GM19043 (cell line): Measurements from ENCODE around the gene SGF29.
"Not testable (repeated sequence)": the region's sequence is repeated elsewhere in the genome, so short reads cannot be mapped to it uniquely, and the experiment has no call there.

Source experiments
- ATAC-seq: cut with Tn5 transposase; IDR thresholded peaks from one replicate; pipeline ENCODE4 v1.9.1; 2021; ENCODE audit warnings: low read depth; ENCODE audit not compliant: unreplicated experiment

The SGF29 gene

DNA sequence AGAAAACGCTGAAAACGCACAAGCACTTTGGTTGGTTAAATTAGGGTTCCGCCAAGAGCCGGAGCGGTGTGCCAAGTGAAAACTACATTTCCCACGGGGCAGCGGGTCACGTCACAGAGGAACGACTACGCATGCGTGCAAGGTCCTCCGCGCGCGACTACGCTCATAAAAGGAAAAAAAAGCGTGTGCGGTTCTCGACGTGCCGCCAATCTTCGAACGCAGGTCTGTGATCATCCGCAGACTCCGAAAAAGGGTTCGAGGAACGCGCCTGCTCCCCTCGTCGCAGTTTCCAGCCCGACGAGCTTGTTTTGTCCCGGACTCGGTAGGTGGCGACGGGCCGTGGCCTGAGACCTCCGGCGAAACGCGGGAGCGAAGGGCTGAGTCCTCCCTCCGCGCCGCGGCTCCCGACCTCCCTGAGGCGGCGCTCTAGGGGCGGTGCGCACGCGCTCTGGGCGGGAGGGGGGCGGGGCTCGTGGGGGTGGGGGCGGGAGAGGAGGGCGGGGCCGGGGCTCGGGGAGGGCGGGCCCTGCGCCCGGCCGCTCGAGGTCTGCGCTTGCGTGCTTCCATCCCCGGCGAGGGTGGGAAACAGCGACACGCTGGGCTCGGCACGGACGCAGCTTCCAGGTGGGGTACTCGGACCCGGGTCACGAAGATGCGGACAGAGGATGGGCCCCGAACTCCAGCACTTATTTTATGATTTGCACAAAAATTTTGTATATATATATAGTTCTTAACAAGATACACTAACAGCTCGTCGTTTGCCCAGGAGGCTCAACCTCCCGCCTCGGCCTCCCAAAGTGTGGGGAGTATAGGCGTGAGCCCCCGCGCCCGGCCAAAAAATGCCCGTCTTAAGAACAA is at the start of gene SGF29:
Gene SGF29 (plus strand): TSS at position 145 of the 858 bp plus-strand sequence. CDS start 27,150 bp downstream, outside the sequence.
- peak; percentile 70 for ATAC-seq

DNA sequence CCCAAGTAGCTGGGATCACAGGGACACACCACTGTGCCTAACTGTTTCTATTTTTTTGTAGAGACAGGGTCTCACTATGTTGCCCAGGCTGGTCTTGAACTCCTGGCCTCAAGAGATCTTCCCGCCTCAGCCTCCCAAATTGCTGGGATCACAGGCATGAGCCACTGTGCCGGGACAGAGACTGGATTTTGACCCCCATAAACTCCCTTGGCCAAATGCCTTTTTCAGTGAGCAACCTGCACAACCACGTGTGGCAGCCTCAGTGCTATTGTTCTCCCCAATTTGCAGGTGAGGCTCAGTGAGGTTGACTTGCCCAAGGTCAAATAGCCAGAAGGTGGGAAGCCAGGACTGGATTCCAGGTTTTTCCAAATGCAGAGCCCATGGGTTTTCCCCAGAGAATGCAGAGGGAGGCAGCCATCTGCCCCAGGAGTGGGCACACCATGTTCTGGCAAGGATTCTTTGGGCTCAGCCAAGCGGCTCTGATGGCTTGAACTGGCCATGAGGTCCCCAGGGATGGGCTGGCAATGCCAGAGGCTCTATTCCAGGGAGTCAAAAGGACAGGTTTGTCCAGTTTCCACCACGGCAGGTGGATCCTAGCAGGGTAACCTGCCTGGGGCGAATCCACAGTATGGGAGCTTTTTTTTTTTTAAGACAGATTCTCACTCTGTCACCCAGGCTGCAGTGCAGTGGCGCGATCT is 48.9 kb upstream of the SGF29 start:
- ATAC-seq, result no peak

DNA sequence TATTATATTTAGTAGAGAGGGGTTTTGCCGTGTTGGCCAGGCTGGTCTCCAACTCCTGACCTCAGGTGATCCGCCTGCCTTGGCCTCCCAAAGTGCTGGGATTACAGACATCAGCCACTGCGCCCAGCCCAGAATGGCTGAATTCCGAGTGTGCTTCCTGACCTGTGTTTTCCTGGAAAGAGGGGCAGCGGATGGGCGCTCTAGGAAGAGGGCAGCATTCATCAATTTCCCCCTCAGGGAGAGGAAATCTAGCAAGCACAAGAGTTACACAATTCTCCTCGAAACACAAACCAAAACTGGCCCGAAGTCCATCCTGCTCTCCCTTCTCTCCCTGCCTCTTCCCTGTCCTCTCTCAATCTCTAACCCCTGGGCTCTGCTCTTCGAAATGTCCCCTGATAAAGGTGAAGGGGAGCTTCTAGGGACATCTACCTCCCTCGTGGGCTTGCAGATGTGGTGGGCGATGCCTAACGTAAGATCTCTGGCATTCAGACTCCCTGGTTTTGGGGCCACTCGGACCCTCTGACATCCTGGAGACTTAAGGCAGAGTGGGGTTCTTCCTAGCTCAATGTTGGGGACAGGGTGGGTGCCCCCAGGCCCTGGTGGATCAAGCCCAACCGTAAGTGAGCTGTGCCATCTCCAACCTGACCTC is 48.1 kb upstream of the SGF29 start:
- no peak for ATAC-seq

DNA sequence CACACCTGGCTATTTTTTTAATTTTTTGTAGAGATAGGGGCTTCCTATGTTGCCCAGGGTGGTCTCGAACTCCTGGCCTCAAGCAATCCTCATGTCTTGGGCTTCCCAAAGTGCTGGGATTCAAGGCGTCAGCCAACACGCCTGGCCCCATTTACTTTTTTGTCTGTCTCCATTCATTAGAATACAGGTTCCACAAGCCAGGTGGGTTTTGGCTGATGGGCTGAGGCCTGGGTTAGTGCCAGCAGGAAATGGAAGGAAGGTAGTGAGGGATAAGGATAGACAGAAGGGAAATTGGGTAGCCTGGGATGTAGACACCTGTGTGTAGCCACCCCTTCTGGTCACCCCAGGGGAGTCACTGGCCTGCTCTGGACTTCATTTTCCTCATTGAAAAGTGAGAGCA is 42.7 kb upstream of the SGF29 start:
- ATAC-seq, result no peak

DNA sequence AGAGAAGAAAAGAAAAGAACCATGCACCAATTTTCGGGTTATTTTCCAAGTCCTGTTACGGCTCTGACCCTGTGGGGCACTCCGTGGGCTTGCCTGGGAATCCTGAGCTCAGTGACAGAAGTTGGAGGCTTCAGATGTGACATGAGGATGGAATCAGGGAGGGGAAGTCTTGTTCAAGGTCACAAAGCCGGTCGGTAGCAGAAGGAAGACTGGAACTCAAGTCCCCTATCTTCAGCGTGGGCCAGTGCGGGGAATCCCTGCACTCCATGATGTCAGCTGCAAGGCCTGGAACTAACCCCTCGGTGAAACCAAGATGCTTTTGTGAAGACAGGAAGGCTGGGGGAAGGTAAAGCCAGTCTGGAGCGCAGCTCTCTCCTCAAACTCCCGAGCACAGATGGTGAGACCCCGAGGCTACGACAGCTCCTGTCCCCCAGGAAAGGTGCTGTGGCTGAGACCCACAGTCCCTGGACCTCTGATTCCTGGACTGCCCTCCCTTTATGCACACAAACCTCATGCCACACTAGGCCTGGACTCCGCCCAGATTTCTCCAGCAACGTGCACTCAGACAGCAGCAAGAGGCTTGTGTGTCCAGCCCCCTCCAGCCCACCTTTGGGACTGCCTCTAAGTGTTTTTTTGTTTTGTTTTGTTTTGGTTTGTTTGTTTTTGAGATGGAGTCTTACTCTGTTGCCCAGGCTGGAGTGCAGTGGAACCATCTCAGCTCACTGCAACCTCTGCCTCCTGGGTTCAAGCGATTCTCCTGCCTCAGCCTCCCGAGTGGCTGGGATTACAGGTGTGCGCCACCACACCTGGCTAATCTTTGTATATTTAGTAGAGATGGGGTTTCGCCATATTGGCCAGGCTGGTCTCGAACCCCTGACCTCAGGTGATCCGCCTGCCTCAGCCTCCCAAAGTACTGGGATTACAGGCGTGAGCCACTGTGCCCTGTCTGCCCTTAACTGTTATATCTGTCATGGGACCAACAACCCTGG is 41.6 kb upstream of the SGF29 start:
- ATAC-seq, result no peak

DNA sequence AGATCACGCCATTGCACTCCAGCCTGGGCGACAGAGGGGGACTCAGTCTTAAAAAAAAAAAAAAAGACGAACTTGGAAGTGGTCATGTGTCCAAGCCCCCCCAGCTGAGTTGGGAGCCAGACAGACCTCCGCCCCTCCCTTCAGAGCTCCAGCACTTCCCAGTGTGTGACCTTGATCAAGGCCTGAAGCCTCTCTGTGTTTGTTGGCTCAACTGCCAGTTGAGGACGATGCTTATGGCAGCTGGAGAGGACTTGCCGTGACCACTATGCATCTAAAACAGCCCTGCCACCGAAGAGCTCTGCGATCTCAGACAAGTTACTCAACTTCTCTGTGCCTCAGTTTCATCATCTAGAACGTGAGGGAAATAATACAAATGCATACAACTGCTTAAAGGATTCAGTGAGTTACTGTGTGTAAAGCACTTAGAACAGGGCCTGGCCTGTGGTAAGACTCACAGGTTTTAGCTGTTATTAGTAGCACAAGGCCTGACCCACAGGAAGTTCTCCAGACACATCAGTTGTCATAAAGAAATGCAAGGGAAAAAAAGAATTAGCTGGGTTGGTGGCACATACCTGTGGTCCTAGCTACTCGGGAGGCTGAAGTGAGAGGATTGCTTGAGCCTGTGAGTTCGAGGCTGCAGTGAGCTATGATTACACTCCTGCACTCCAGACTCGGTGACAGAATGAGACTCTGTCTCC is 40.1 kb upstream of the SGF29 start:
- no peak for ATAC-seq

DNA sequence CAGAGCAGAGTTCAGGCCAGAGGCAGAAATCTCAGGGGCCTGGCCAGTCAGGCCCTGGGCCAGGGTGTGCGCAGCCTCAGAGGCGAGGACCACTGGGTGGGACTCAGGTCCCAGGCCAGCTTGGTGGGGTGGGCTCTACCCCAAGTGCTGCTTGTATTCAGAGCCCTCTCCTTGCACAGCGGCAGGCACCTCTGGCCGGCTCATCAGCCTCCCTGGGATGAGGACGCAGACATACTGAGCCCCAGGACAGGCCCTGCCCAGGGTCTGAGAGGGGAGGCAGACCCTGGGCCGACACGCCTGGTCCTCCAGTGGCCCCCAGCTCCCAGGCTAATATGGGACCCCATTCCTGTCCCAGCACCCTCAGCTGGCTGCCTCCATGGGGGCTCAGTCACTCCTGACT is 39.5 kb upstream of the SGF29 start:
- no peak for ATAC-seq

DNA sequence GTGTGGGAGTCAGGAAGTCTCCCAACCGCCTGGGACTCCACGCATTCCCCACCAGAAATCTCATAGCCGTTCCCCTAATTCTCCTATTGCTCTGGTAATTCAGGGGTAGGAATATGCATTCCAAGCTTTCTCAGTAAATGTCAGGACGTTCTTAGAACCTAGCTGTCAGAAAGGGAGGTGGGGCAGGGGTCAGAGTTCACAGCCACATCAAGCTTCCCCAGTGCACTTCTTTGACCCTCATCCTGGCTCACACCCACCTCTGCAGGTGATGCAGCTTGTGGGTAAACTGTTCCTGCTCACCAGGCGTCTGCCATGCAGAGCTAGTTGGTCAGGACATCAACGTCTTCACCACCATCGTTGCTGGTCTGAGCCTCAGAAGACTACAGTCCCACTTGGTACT is 33.0 kb upstream of the SGF29 start:
- no peak for ATAC-seq

DNA sequence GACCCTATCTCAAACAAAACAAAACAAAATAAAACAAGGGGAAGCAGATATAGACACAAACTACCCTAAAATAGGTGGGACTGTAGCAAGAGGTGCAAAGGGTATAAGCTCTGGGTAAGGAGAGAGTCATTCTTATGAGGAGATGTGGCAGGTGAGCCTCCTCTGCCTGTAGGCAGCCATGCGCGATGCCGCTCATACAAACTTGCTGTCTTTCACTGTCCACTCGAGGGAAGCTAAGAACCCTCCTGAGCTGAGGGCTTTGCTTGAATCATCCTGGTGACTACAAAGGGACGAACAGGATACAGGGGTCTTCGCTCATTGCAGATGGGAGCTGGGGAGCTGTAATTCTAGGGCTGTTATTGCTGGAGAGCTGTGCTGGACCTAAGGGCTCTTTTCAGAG is 32.3 kb upstream of the SGF29 start:
- ATAC-seq, result no peak

DNA sequence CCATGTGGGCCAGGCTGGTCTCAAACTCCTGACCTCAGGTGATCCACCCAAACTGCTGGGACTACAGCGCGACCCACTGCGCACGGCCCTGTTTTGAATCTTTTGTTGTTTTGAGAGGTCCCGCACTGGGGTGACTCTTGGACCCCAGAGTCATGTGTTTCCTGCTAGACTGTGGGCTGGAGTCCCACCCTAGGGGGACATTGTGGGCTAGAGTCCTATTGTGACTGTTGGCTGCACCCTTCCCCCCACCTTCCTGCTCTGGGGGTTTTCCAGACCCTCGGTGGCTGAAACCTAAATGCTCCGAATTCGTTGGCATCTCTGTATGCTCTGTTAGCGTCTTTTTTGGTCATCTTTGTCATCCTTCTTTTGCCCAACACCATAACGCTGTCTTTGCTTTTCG is 30.9 kb upstream of the SGF29 start:
- no peak for ATAC-seq

DNA sequence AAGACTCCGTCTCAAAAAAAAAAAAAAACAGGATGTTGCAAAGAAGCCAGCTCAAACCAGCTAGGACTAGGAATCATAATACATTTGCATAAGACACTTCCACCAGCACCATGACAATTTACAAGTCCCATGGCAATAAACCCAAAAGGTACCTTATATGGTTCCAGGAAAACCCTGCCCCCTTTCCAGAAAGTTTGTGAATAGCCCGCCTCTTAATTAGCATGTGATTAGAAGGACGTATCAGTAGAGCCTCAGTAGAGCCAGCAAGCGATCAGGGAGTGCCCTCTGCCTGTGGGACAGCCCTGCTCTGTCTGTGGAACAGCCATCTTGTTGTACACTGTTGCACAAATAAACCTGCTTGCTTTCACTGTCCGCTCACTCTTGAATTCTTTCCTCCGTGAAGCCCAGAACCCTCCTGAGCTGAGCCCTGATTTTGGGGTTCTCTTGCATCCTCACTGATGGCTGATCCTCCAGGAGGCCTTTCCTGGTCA is 29.0 kb upstream of the SGF29 start:
- no peak for ATAC-seq

DNA sequence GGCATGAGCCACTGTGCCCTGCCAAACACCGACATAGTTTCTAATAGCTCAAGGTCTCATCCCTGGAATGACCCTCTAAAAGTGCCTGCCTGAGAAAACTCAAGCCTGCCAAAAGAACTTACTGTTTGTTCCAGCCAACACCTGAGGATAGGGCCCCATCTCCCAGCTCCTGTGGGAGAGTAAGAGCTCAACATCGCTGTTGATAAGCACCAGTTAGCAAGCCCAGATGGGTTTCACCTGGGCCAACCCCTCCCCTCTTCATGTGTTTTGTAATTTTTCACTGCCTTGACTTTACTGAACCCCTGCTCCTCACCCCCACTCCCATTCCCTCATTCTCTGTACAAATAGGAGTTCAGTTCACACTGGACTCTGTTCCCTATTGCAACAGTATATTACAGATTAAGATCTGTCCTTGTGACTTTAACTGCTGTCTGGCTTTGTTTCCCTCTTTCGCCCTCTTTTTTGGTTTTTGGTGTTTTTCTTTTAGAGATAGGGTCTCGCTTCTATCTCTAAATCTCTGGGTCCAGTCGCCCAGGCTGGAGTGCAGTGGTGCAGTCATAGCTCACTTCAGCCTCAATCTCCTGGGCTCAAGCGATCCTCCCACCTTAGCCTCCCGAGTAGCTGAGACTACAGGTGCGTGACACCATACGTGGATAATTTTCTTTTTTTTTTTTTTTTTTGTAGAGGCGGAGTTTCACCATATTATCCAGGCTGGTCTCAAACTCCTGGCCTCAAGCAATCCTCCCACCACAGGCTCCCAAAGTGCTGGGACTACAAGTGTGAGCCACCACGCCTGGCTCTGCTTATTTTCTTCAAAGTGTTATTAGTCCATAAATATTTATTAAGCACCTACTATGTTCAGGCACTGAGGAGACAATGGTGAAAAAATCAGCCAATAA is 27.3 kb upstream of the SGF29 start:
- ATAC-seq, result no peak

DNA sequence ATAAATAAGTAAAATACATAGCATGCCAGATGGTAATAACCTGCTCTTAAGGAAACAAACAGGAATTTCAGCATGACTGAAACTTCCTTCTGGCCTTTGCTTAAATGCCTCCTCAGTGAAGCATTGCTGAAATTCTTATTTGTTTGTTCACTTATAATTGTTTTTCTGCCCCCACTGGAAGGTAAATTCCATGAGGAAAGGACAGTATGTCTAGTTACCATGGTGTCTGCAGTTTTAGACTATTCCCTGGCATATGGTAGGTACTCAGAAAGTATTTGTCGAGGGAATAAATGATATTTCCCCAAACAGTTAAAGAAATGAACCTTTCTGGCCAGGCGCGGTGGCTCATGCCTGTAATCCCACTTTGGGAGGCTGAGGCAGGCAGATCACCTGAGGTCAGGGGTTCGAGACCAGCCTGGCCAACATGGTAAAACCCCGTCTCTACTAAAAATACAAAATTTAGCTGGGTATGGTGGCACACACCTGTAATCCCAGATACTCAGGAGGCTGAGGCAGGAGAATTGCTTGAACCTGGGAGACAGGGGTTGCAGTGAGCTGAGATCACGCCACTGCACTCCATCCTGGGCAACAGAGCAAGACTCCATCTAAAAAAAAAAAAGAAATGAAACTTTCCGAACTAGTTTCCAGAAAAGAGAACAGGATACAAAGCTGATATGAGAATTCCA is 26.5 kb upstream of the SGF29 start:
- ATAC-seq, result not testable (repeated sequence)

DNA sequence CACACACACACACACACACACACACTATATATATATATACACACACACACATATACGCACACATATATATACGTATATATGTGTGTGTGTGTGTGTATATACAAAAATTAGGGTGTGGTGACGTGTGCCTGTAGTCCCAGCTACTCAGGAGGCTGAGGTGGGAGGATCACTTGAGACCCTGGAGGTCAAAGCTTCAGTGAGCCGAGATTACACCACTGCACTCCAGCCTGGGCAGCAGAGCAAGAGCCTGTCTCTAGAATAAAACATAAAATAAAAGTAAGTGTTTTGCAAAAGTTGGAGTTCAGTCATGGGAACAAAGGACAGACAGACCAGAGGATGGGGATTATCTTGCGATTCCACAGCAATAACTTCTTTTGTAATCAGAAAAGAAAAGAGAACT is 25.7 kb upstream of the SGF29 start:
- ATAC-seq, result no peak

DNA sequence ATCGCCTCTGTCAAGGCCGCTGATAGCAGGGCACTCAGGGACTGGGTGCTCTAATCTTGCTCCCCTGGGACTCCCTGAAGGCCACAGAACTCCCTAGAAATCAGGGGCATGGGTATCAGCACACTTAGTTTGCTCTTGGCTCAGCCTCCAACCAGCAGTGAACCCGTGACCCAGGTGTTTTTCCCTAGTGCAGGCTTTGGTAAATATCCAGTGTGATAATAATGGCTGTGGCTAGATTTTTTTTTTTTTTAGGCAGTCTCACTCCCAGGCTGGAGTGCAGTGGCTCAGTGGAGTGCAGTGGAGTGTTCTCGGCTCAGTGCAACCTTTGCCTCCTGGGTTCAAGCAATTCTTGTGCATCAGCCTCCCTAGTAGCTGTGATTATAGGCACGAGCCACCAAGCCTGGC is 25.3 kb upstream of the SGF29 start:
- ATAC-seq, result no peak

DNA sequence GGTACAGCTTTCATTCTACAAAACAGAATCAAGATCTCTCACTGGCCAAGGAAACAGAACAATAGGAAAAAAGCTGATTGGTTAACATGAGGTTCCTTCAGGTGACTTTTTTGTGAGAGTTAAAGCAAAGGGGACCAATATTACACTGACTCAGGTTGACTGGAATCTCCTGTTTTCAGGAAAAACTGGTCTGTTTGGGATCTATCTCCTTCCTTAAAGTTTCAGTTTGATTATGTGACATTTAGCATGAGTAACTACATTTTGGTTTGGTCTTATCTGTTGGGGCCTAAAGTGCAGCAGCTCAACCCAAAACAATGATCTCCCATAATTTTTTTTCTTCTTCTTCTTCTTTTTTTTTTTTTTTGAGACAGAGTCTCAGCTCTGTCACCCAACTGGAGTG is 24.6 kb upstream of the SGF29 start:
- ATAC-seq, result no peak

DNA sequence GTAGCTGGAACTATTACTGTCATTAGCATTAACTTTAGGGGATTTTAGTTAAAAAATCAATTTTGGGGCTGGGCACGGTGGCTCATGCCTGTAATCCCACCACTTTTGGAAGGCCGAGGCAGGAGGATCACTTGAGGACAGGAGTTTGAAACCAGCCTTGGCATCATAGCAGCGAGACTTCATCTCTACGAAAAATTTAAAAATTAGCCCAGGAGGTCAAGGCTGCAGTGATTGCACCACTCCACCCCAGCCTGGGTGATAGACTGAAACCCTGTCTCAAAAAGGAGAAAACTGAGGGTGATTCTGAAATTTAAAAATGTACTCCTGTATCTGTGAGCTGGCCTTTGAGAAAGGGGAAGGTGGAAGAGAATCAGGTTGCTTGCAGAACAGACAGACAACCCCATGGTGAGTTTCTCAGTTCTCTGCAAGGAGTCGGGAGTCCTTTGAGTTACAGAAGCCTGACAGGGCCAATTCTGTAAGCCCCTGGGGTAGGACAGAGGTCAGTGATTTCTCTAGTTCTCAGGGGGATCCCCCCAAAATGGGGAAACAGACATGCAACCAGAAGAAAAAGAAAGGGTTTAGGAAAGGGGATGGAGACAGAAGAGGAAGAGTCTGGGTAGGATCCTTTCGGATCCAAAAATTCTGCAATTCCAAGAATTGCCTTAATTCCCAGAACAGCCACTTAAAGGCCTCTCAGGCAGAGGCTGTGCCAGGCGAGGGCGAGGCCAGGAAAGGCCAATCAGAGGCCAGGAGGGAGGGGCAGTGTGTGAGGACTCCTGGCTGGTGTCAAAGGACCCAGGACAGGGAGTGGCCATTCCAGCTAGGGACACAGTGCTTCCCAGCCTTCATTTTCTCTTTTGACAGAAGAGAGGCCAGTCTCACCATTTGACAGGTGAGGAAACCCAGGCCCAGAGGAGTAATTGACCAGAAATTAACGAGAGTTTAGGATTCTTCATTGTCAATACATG is 21.7 kb upstream of the SGF29 start:
- no peak for ATAC-seq
